Lower leg skin (tissue), 4 donors: ENCODE results near the gene ITPKB. TPM values are rescaled to one million over a fixed set of nuclear protein-coding genes. Genes with fewer than 3 reads are reported as not detected.

Experiments used
- DNase-seq, 2 donors: peaks; one replicate each; pipeline ENCODE4 v3.0.0-alpha.2; 2019; ENCODE audit warnings: low spot score in 2 of 2
- H3K4me3 ChIP-seq: fragments of 200-600 bp; sonication (generic); 2 replicates; pipeline ENCODE4 v1.5.1; 2017; ENCODE audit warnings: mild to moderate bottlenecking, low read depth; ENCODE audit not compliant: poor library complexity, severe bottlenecking
- POLR2A ChIP-seq, 2 donors: fragments of 450-650 bp; IDR thresholded peaks; one replicate each; pipeline ENCODE4 v1.6.1; 2016 to 2017; ENCODE audit warnings: antibody characterized with exemption in 2 of 2, mild to moderate bottlenecking in 1 of 2, moderate library complexity in 1 of 2
- WGBS, 2 donors: methylation state at CpG; one replicate each; pipeline ENCODE4 v1.1.5; 2018; 5-methylcytosine and 5-hydroxymethylcytosine counted together
- intact Hi-C: fragments of 100-400 bp; cut with DNase I; formaldehyde crosslinking; loops from one replicate; pipeline ENCODE4 v1.15.0; 2023; ENCODE audit warnings: low total_unique reads
- total RNA-seq, 4 donors: library from RNA; depleted of rRNA; stranded (reverse); fragments of >200 nt; gene quantifications; one replicate each; pipeline ENCODE4 v1.1.0, GENCODE V29; 2016
- TF ChIP-seq, protein P1 (sequence below), 3 donors: fragments of 450-650 bp; IDR thresholded peaks; one replicate each; pipeline ENCODE4 v1.5.1; 2016; ENCODE audit warnings: antibody characterized with exemption in 3 of 3, mild to moderate bottlenecking in 3 of 3, moderate library complexity in 2 of 3

ITPKB gene
- total RNA-seq, 4 donors from 2014 or later = 39.3 to 57.2 (median 44.1) TPM

DNA sequence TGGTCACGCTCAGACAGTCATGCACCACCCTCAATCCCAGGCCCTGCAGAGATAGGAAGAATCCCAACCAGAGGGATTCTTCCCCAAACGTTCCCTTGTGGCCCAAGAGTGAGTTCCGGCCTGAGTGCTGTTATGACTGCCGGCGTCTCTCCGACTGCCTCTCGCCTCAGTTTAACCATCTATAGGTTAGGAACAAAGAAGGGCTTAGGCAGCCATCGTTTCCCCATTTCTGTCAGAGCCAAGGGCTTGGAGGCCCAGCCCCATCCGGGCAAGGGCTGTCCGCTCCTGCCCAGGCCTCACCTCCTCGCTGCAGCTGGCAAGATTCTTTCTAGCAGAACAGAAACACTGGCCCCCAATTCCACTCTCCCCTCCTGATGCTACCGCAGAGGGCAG, 131.8 kb downstream of the ITPKB start:
- no peak for TF ChIP-seq POLR2A (IDR thresholded peaks at IDR 0.05)
- TF ChIP-seq, protein P1, sequence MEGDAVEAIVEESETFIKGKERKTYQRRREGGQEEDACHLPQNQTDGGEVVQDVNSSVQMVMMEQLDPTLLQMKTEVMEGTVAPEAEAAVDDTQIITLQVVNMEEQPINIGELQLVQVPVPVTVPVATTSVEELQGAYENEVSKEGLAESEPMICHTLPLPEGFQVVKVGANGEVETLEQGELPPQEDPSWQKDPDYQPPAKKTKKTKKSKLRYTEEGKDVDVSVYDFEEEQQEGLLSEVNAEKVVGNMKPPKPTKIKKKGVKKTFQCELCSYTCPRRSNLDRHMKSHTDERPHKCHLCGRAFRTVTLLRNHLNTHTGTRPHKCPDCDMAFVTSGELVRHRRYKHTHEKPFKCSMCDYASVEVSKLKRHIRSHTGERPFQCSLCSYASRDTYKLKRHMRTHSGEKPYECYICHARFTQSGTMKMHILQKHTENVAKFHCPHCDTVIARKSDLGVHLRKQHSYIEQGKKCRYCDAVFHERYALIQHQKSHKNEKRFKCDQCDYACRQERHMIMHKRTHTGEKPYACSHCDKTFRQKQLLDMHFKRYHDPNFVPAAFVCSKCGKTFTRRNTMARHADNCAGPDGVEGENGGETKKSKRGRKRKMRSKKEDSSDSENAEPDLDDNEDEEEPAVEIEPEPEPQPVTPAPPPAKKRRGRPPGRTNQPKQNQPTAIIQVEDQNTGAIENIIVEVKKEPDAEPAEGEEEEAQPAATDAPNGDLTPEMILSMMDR (IDR thresholded peaks at IDR 0.05) = no peak
- intact Hi-C loops = no loop called here
- 96 to 98% methylated on average over 12 of the region's 12 CpGs for WGBS, 2 donors
- no peak for DNase-seq
- no peak overlapping the region for H3K4me3 ChIP-seq

DNA sequence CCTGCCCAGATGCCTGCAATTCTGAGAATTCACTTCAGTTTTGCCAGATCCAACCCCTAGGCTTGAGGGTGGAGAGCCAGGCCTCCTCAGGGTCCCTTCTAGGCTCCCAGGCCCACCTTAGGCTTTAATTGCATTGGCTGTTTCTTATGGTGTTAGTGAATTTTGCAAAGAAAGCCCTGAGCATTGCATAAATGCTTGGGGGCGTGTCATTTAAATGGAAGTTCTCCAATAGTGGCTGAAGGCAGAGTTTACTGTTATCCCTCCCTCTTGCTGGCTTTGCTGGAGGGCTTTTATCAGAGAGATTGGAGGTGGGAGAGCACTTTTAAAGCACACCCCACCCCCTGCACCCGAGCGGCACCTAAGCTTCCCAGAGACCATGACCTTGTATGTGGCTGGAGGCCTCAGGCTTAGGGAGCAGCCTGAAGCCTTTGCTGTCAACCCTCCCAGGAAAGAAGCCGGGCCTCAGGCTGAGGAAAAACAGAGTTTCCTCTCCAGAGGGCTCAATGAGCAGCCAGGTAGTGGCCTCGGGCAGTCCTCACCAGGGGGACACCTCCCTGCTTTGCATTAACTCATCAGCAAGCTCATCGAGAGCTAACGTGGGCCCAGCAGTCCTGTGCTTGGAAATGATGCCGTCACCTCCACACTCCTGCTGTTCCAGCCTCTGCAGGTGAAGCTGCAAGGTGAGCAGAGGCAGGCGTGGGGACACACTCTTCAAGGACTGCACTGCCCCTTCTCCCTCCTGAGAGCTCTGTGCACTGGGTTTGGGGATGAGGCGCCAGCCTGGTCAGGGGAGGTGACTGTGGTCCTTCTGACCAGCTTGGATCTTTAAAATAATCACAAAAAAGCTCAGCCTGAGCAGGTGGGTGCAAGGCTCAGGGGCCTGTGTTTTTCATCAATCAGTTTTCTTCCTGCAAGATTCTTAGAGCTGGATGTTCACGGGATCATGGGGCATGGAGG, 132.5 kb downstream of the ITPKB start:
- intact Hi-C loops = no loop called here
- TF ChIP-seq, protein P1 (IDR thresholded peaks at IDR 0.05) = no peak
- no peak for TF ChIP-seq POLR2A (IDR thresholded peaks at IDR 0.05)
- H3K4me3 ChIP-seq = no peak overlapping the region
- no peak for DNase-seq
- WGBS, 2 donors = 92 to 94% methylated on average over 8 of the region's 11 CpGs

DNA sequence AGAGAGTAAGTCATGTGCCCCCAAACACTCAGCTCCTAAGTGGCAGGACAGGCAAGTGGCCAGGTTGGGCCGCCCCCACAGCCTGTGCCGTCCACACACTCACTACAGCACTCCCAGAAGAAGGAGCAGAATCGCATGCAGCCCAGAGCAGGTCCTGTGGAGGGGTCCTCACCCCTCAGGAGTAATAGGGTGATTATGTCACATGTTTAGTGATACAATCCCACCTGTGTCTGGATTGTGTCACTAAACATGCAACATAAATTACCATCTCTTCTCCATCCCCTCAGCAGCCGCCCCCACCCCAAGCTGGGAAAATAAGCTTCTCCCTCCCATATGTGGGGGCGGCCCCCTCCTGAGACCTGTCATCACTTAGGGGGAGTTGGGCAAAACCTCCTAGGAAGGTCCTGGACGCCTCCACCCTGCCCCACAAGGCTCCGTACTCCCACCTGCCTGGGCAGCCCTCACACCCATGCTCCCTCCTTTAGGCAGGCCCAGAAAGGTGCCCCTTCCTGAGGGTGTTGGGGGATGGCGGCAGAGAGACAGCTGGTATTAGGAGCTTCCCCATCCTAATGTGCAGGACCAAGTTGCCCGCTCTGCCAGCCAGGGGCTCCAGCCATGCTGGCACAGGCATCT, 133.6 kb downstream of the ITPKB start:
- no peak for TF ChIP-seq POLR2A (IDR thresholded peaks at IDR 0.05)
- H3K4me3 ChIP-seq = no peak overlapping the region
- 90 to 93% methylated on average over 9 of the region's 9 CpGs for WGBS, 2 donors
- DNase-seq = no peak
- intact Hi-C loops = no loop called here

DNA sequence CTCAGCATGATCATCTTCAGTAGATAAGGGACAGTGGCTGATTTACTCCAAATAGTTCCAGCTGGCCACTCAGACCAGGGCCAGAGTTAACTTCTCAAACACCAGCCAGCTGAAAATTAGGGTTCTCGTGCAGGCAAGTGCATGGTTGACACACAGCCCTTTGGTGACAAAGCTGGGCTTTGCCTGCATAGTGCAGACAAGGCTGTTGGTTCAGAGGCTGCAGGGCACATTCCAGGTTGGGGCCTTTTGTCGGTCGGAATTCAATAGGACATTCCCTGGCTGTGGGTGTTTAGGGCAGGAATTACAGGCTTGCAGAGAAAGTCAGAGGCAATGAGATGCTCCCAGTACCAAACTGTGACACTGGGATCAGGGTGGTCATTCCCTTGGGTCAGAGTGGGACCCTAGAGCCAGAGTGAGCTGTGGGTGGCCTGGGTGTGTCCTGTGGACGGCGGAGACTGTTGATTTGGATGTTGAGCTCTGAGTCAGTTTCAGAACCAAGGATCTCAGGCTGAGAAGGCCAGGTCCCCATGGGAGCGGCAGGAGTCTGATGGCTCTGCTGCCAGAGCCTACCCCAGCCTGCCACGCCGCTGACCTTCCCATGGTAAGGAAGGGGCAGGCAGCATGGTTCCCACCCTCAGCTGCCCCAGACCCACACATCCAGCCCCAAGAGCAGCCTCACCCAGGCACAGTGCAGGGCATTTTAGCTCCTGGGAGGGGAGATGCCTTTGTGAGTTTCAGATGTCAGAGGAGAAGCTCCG, 134.3 kb downstream of the ITPKB start:
- WGBS, 2 donors = 57 to 69% methylated on average over 9 of the region's 9 CpGs
- TF ChIP-seq, protein P1 (IDR thresholded peaks at IDR 0.05) = no peak
- TF ChIP-seq POLR2A (IDR thresholded peaks at IDR 0.05) = no peak
- no peak for DNase-seq
- intact Hi-C loops = no loop called here
- no peak overlapping the region for H3K4me3 ChIP-seq

DNA sequence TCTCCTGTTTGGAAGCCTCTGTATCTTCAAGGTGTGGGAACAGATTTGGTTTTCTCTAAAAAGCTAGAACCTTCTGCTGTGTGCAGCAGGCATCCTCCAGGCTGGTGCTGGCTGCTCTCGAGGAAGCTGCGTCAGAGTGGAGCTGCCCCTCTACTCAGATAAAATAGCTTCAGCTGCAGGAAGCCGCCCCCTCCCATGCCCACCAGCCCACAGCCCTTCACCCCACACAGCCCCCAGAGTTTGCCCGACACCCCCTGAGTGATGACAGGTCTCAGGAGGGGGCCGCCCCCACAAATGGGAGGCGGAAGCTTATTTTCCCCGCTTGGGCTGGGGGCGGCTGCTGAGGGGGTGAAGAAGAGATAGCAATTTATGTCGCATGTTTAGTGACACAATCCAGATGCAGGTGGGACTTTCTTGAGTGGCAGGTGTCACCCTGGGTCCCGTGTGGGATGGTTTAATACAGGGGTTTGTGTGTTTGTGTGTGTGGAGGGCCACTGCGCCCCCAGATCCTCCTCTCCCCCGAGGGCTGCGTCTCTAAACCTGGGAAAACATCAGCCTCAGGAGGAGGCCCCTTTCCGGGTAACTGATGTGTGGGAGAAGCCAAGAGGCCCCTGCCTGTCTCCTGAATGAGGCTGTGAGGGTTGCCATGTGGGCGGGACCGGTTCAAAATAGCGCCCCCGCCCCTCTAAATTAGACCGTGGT, 135.1 kb downstream of the ITPKB start:
- H3K4me3 ChIP-seq = no peak overlapping the region
- intact Hi-C loops = no loop called here
- TF ChIP-seq, protein P1 (IDR thresholded peaks at IDR 0.05) = no peak
- no peak for TF ChIP-seq POLR2A (IDR thresholded peaks at IDR 0.05)
- no peak for DNase-seq
- WGBS, 2 donors = 73 to 78% methylated on average over 18 to 19 of the region's 19 CpGs
